ENCODE measurements around the gene SH3PXD2A. TPM values are rescaled to one million over a fixed set of nuclear protein-coding genes. Genes with fewer than 3 reads are reported as not detected.

Gene SH3PXD2A
- total RNA-seq, 1 experiment from 2014 or later, result 6.3 TPM

DNA sequence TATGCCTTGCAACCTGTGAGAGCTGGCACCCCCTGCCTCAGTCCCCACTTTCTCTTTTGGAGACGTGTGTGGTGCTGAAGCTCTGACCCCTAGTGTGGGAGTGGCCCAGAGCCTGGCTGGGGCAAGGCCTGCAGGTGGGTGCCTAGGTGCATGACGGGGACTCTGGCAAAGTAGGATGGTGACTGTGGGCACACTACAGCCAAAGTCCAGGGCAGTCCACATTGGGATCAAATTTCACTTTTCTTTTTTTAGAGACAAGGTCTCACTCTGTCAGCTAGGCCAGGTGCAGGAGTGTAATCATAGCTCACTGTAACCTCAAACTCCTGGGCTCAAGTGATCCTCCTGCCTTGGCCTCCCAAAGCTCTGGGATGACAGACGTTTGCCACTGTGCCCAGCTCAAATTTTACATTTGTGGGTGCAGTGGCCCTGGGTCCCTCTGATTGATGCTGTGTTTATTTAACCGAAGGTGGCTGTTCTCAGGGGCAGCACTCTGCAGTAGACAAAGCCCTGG is 309.6 kb downstream of the SH3PXD2A start:
- H3K9me3 ChIP-seq, result no peaks in the 10 kb centered on the region
- Mint-ChIP-seq H3K36me3 (ENCODE audit: insufficient read depth, unreplicated experiment) (no peaks in the 10 kb centered on the region), H3K27me3 (ENCODE audit: insufficient read depth, unreplicated experiment) (no peaks in the 10 kb centered on the region), H3K4me3 (ENCODE audit: unreplicated experiment) (no peak overlapping the region), H3K4me1 (ENCODE audit: low read depth, unreplicated experiment) (peaks cover 12% of the 10 kb centered on the region), H3K9me3 (ENCODE audit: unreplicated experiment) (no peaks in the 10 kb centered on the region), H3K27ac (ENCODE audit: unreplicated experiment) (no peak overlapping the region)
- H3K4me3 ChIP-seq (ENCODE audit: low read depth, low read length), result no peak overlapping the region
- intact Hi-C loops (cut with micrococcal nuclease; ENCODE audit: unreplicated experiment), result no loop called here
- ChIA-PET CTCF (no interaction called here), POLR2A (no interaction called here)
- BruUV-seq (replicated peaks), result no TSS peak
- H3K36me3 ChIP-seq (ENCODE audit: control insufficient read depth, insufficient read depth, low read length), result no peaks in the 10 kb centered on the region
- no peaks in the 10 kb centered on the region for H3K27me3 ChIP-seq (replicated peaks; ENCODE audit: control insufficient read depth, insufficient read depth, low read length)
- peaks cover 12% of the 10 kb centered on the region for H3K4me1 ChIP-seq
- DNase-seq, result no peak
- TF ChIP-seq, protein P1, sequence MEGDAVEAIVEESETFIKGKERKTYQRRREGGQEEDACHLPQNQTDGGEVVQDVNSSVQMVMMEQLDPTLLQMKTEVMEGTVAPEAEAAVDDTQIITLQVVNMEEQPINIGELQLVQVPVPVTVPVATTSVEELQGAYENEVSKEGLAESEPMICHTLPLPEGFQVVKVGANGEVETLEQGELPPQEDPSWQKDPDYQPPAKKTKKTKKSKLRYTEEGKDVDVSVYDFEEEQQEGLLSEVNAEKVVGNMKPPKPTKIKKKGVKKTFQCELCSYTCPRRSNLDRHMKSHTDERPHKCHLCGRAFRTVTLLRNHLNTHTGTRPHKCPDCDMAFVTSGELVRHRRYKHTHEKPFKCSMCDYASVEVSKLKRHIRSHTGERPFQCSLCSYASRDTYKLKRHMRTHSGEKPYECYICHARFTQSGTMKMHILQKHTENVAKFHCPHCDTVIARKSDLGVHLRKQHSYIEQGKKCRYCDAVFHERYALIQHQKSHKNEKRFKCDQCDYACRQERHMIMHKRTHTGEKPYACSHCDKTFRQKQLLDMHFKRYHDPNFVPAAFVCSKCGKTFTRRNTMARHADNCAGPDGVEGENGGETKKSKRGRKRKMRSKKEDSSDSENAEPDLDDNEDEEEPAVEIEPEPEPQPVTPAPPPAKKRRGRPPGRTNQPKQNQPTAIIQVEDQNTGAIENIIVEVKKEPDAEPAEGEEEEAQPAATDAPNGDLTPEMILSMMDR (IDR thresholded peaks at IDR 0.05; ENCODE audit: insufficient read depth in 1 of 2, low read depth in 1 of 2, low read length in 1 of 2, severe bottlenecking in 1 of 2, unreplicated experiment in 1 of 2), result no peak

DNA sequence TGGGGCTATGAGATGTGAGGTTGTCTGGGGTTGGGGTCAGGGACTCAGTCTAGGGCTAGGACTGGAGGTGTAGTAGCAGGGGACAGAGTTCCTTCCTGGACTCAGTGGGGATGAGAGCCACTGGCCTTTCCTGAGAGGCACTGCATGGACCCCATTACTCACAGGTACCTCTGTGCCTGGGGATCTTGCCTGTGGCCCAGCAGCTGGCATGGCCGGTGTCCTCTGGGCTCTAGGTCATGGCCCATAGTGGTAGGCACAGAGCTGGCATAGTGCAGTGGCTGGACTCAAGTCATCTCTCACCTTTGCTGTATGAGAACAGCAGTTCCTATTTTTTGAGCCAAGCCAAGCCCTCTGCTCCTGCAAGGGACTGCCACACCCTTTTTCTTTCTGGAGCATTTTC is 310.0 kb downstream of the SH3PXD2A start:
- no peaks in the 10 kb centered on the region for H3K9me3 ChIP-seq
- CTCF ChIA-PET, result no interaction called here
- H3K36me3 Mint-ChIP-seq (ENCODE audit: insufficient read depth, unreplicated experiment), result no peaks in the 10 kb centered on the region
- H3K4me3 Mint-ChIP-seq (ENCODE audit: unreplicated experiment), result no peak overlapping the region
- H3K27me3 ChIP-seq (replicated peaks; ENCODE audit: control insufficient read depth, insufficient read depth, low read length), result no peaks in the 10 kb centered on the region
- POLR2A ChIA-PET, result no interaction called here
- peaks cover 12% of the 10 kb centered on the region for H3K4me1 ChIP-seq
- H3K27ac Mint-ChIP-seq (ENCODE audit: unreplicated experiment), result no peak overlapping the region
- no peak overlapping the region for H3K4me3 ChIP-seq (ENCODE audit: low read depth, low read length)
- TF ChIP-seq, protein P1 (IDR thresholded peaks at IDR 0.05; ENCODE audit: insufficient read depth in 1 of 2, low read depth in 1 of 2, low read length in 1 of 2, severe bottlenecking in 1 of 2, unreplicated experiment in 1 of 2), result no peak
- H3K36me3 ChIP-seq (ENCODE audit: control insufficient read depth, insufficient read depth, low read length), result no peaks in the 10 kb centered on the region
- no TSS peak for BruUV-seq (replicated peaks)
- H3K4me1 Mint-ChIP-seq (ENCODE audit: low read depth, unreplicated experiment), result peaks cover 12% of the 10 kb centered on the region
- H3K9me3 Mint-ChIP-seq (ENCODE audit: unreplicated experiment), result no peaks in the 10 kb centered on the region
- DNase-seq, result peak in 1 of 2 experiments; percentile 19
- intact Hi-C loops (cut with micrococcal nuclease; ENCODE audit: unreplicated experiment), result no loop called here
- no peaks in the 10 kb centered on the region for H3K27me3 Mint-ChIP-seq (ENCODE audit: insufficient read depth, unreplicated experiment)

DNA sequence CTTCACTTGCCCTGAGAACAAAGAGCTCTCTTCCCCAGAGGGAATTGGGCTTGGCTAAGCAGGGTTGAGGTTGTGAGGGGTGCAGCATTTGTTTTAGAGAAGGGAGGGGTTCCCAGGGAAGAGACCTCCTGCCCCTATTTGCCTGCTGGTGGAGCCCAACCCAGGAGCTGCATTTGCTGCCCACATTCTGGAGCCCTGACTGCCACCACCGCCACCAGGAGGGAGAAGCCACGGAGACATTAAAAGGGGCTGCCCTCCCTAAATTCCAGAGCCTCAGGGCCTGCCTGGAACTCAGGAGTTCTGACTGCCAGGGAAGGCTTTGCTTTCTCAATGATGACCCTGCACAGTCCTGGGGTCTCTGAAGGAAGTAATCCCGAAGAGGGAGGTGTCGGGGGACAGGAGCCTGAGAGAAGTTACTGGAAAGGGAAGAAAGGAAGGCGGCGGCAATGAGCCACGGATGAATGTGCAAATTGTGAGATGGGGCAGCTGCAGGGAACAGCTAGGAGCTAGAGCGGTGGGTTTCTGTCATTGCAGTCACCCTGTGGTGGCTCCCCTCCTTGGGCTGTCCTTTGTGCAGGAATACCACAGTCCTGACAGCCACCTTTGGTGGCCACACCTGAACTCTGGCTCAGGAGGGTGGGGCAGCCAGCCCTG is 310.6 kb downstream of the SH3PXD2A start:
- Histone ChIP-seq H3K27me3 (replicated peaks; ENCODE audit: control insufficient read depth, insufficient read depth, low read length) (no peaks in the 10 kb centered on the region), H3K4me1 (peaks cover 12% of the 10 kb centered on the region), H3K9me3 (no peaks in the 10 kb centered on the region), H3K36me3 (ENCODE audit: control insufficient read depth, insufficient read depth, low read length) (no peaks in the 10 kb centered on the region), H3K4me3 (ENCODE audit: low read depth, low read length) (no peak overlapping the region)
- Mint-ChIP-seq H3K4me3 (ENCODE audit: unreplicated experiment) (no peak overlapping the region), H3K4me1 (ENCODE audit: low read depth, unreplicated experiment) (peaks cover 9% of the 10 kb centered on the region), H3K9me3 (ENCODE audit: unreplicated experiment) (no peaks in the 10 kb centered on the region), H3K27ac (ENCODE audit: unreplicated experiment) (no peak overlapping the region), H3K36me3 (ENCODE audit: insufficient read depth, unreplicated experiment) (no peaks in the 10 kb centered on the region), H3K27me3 (ENCODE audit: insufficient read depth, unreplicated experiment) (no peaks in the 10 kb centered on the region)
- ChIA-PET CTCF (no interaction called here), POLR2A (no interaction called here)
- intact Hi-C loops (cut with micrococcal nuclease; ENCODE audit: unreplicated experiment), result no loop called here
- peak in 1 of 2 experiments; percentile 14 for DNase-seq
- TF ChIP-seq, protein P1 (IDR thresholded peaks at IDR 0.05; ENCODE audit: insufficient read depth in 1 of 2, low read depth in 1 of 2, low read length in 1 of 2, severe bottlenecking in 1 of 2, unreplicated experiment in 1 of 2), result no peak
- BruUV-seq (replicated peaks), result no TSS peak

Other genes with a start within 250 kb of the SH3PXD2A start
- 15.9 and 16.1 TPM in 2 replicates for gene STN1, start 62.6 kb upstream of the SH3PXD2A start, total RNA-seq (2022)
- gene SLK, start 111.6 kb upstream of the SH3PXD2A start, total RNA-seq (2022), result 35.6 and 39.5 TPM in 2 replicates
- gene COL17A1, start 230.3 kb upstream of the SH3PXD2A start, total RNA-seq (2022), result 0.45 and 0.49 TPM in 2 replicates

Measured in Caco-2 (cell line).